OCI-LY3 (cell line): ENCODE measurements around the gene PGAP2.
A peak's percentile ranks its signal among the peaks of the same experiment; 100 is the strongest.

Experiments
- H2AFZ ChIP-seq: fragments of 200-600, 300-600 bp; shearing (Covaris generic); 2 replicates; pipeline ENCODE4 v1.6.0; 2014; ENCODE audit warnings: antibody characterized with exemption, low read depth, low read length
- H3K27ac ChIP-seq: fragments of 200-600, 300-600 bp; sonication (generic); 2 replicates; pipeline ENCODE4 v1.5.1; 2014; ENCODE audit warnings: mild to moderate bottlenecking, low read length, moderate library complexity, mixed read lengths
- H3K27me3 ChIP-seq: fragments of 200-600, 300-600 bp; sonication (generic); 2 replicates; pipeline ENCODE4 v1.6.1; 2014; ENCODE audit warnings: low read depth, low read length, mixed read lengths
- H3K36me3 ChIP-seq: fragments of 200-600, 300-600 bp; sonication (generic); replicated peaks from 2 replicates; pipeline ENCODE3; 2014; ENCODE audit warnings: low read depth, low read length, mixed read lengths
- H3K4me1 ChIP-seq: fragments of 300-600, 200-600 bp; sonication (generic); 2 replicates; pipeline ENCODE4 v1.6.1; 2014; ENCODE audit warnings: low read length, mixed read lengths
- H3K4me2 ChIP-seq: fragments of 200-600, 300-600 bp; sonication (generic); 2 replicates; pipeline ENCODE4 v1.6.1; 2014; ENCODE audit warnings: low read length, mixed read lengths
- H3K4me3 ChIP-seq: fragments of 300-600, 200-600 bp; sonication (generic); 2 replicates; pipeline ENCODE4 v1.5.1; 2014; ENCODE audit warnings: antibody characterized with exemption, mild to moderate bottlenecking, low read length, moderate library complexity
- H3K79me2 ChIP-seq: fragments of 300-600, 200-600 bp; shearing (Covaris generic); 2 replicates; pipeline ENCODE4 v1.6.1; 2014; ENCODE audit warnings: mild to moderate bottlenecking, low read length, mixed read lengths
- H3K9ac ChIP-seq: fragments of 300-600, 200-600 bp; shearing (Covaris generic); 2 replicates; pipeline ENCODE4 v1.6.0; 2014; ENCODE audit warnings: mild to moderate bottlenecking, low read length, moderate library complexity
- H3K9me3 ChIP-seq: fragments of 200-600, 300-600 bp; shearing (Covaris generic); 2 replicates; pipeline ENCODE4 v1.6.1; 2014; ENCODE audit warnings: low read length, mixed read lengths; ENCODE audit not compliant: insufficient read depth
- H4K20me1 ChIP-seq: fragments of 200-600, 300-600 bp; sonication (generic); 2 replicates; pipeline ENCODE4 v1.6.1; 2016; ENCODE audit warnings: low read length, mixed read lengths; ENCODE audit not compliant: insufficient read depth
- EZH2phosphoT487 ChIP-seq: fragments of 200-600 bp; shearing (Covaris generic); IDR thresholded peaks from 2 replicates; pipeline ENCODE4 v1.6.1; 2018; ENCODE audit warnings: antibody characterized with exemption, mixed run types, low read depth
- TF ChIP-seq, protein P1 (sequence below): fragments of 200-600, 300-600 bp; sonication (generic); IDR thresholded peaks from 2 replicates; pipeline ENCODE4 v1.5.1; 2014; ENCODE audit warnings: antibody characterized with exemption, low read length, low read depth

PGAP2 gene

GRCh38 chr11:3796002-3796311, 12.4 kb upstream of the PGAP2 start:
- Histone ChIP-seq H3K4me1 (peaks cover 16% of the 10 kb centered on the region), H4K20me1 (peaks cover 45% of the 10 kb centered on the region), H3K27ac (no peak overlapping the region), H3K4me3 (peak overlapping the region; percentile 95), H3K9me3 (no peaks in the 10 kb centered on the region), H3K79me2 (peaks cover 77% of the 10 kb centered on the region), H3K4me2 (peak overlapping the region; percentile 90), H2AFZ (no peak overlapping the region), H3K27me3 (no peaks in the 10 kb centered on the region), H3K36me3 (peaks cover 34% of the 10 kb centered on the region), H3K9ac (peak overlapping the region; percentile 98)
- TF ChIP-seq, protein P1, sequence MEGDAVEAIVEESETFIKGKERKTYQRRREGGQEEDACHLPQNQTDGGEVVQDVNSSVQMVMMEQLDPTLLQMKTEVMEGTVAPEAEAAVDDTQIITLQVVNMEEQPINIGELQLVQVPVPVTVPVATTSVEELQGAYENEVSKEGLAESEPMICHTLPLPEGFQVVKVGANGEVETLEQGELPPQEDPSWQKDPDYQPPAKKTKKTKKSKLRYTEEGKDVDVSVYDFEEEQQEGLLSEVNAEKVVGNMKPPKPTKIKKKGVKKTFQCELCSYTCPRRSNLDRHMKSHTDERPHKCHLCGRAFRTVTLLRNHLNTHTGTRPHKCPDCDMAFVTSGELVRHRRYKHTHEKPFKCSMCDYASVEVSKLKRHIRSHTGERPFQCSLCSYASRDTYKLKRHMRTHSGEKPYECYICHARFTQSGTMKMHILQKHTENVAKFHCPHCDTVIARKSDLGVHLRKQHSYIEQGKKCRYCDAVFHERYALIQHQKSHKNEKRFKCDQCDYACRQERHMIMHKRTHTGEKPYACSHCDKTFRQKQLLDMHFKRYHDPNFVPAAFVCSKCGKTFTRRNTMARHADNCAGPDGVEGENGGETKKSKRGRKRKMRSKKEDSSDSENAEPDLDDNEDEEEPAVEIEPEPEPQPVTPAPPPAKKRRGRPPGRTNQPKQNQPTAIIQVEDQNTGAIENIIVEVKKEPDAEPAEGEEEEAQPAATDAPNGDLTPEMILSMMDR, result no peak
- no peak for TF ChIP-seq EZH2phosphoT487

GRCh38 chr11:3796346-3796745, 12.0 kb upstream of the PGAP2 start:
- peak overlapping the region; percentile 65 for H3K27ac ChIP-seq

GRCh38 chr11:3796801-3797328, 11.5 kb upstream of the PGAP2 start:
- Histone ChIP-seq H2AFZ (no peak overlapping the region), H4K20me1 (peaks cover 45% of the 10 kb centered on the region), H3K4me1 (peaks cover 16% of the 10 kb centered on the region), H3K36me3 (peaks cover 34% of the 10 kb centered on the region), H3K27me3 (no peaks in the 10 kb centered on the region), H3K27ac (peak overlapping the region; percentile 65), H3K9ac (peak overlapping the region; percentile 98), H3K9me3 (no peaks in the 10 kb centered on the region), H3K79me2 (peaks cover 68% of the 10 kb centered on the region), H3K4me3 (peak overlapping the region; percentile 95), H3K4me2 (peak overlapping the region; percentile 90)
- no peak for TF ChIP-seq EZH2phosphoT487
- TF ChIP-seq, protein P1, result no peak

More at GRCh38 chr11:3796346-3796745, 12.0 kb upstream of the PGAP2 start:
- no peak for TF ChIP-seq EZH2phosphoT487
- TF ChIP-seq, protein P1, result no peak
- no peaks in the 10 kb centered on the region for H3K27me3 ChIP-seq
- no peak overlapping the region for H2AFZ ChIP-seq
- peaks cover 73% of the 10 kb centered on the region for H3K79me2 ChIP-seq
- peaks cover 45% of the 10 kb centered on the region for H4K20me1 ChIP-seq
- peaks cover 34% of the 10 kb centered on the region for H3K36me3 ChIP-seq
- H3K4me2 ChIP-seq, result peak overlapping the region; percentile 90
- H3K4me3 ChIP-seq, result peak overlapping the region; percentile 95
- peak overlapping the region; percentile 98 for H3K9ac ChIP-seq
- no peaks in the 10 kb centered on the region for H3K9me3 ChIP-seq
- peaks cover 16% of the 10 kb centered on the region for H3K4me1 ChIP-seq

DNA sequence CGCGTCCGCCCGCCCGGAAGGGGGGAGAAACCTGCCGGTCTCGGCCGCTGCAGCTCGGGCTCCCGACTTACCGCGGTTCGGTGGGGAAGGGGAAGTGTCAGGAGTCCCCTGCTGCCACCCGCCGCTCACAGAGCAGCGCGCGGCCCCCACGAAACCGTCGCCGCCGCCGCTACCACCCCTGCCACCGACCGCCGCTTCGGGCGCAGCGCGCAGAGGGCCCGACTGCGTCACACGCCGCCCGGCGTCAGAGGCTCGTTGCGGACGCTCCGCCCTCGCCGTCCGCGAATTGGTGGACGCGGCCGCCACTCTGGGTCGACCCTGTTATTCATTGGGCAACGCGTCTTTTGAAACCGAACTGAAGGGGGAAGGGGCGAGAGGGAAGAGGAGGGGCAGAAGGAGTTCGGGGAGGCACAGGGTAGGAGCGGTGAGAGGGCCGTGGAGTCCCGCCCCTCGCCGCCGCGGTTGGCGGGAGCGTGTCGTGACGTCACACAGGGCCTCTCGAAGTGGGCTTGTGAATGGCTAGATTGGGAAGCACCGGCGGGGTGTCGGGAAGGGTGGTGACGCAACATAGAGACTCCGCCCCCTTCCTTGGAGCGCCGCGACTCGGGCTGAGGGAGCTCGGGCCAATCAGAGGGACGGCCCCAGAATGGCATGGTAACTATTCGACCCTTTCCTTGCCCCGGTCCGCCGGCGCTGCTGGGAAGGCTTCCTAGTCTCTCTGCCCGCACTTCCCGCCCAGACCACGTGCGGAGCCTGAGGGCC, 10.8 kb upstream of the PGAP2 start, which contains the start of gene NUP98:
TSS of gene NUP98 (minus strand) at position 226 of the 762 bp plus-strand sequence. CDS start 15,437 bp downstream, outside the sequence.
- Histone ChIP-seq H3K9me3 (no peaks in the 10 kb centered on the region), H3K4me3 (peak within 1 kb of the TSS; percentile 95), H3K36me3 (peaks cover 30% of the 10 kb centered on the region), H3K27me3 (no peaks in the 10 kb centered on the region), H3K9ac (peak within 1 kb of the TSS; percentile 98), H4K20me1 (peaks cover 40% of the 10 kb centered on the region), H3K79me2 (peaks cover 61% of the 10 kb centered on the region), H2AFZ (peak within 1 kb of the TSS; percentile 75), H3K4me1 (peaks cover 16% of the 10 kb centered on the region), H3K27ac (peak within 1 kb of the TSS; percentile 74), H3K4me2 (peak within 1 kb of the TSS; percentile 90)
- TF ChIP-seq EZH2phosphoT487, result no peak
- TF ChIP-seq, protein P1, result no peak
